Measurements from ENCODE around the gene AGPAT3.

DNA sequence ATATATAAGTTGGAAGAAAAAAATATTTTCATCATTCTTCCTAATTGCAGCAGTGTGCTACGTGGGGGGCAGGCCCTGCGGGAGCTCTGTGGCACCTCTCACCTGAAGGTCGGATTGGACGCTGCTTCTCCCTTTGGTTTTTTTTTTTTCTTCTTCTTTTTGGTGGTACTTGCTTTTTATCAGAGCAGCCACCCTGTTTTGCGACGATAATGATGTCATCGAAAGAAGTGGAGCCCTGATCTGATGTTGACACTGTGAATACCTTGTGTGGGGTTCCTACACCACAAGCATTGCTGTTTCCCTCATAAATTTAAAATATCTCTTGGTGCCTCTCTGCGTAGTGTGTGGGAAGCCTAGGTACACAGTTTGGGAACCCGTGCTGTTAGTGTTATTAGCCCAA, 152.6 kb downstream of the AGPAT3 start:
- no peak for TF ChIP-seq POLR2A (IDR thresholded peaks at IDR 0.05)
- TF ChIP-seq, protein P1, sequence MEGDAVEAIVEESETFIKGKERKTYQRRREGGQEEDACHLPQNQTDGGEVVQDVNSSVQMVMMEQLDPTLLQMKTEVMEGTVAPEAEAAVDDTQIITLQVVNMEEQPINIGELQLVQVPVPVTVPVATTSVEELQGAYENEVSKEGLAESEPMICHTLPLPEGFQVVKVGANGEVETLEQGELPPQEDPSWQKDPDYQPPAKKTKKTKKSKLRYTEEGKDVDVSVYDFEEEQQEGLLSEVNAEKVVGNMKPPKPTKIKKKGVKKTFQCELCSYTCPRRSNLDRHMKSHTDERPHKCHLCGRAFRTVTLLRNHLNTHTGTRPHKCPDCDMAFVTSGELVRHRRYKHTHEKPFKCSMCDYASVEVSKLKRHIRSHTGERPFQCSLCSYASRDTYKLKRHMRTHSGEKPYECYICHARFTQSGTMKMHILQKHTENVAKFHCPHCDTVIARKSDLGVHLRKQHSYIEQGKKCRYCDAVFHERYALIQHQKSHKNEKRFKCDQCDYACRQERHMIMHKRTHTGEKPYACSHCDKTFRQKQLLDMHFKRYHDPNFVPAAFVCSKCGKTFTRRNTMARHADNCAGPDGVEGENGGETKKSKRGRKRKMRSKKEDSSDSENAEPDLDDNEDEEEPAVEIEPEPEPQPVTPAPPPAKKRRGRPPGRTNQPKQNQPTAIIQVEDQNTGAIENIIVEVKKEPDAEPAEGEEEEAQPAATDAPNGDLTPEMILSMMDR (IDR thresholded peaks at IDR 0.05), result no peak
